ENCODE data around the gene WT1.

DNA sequence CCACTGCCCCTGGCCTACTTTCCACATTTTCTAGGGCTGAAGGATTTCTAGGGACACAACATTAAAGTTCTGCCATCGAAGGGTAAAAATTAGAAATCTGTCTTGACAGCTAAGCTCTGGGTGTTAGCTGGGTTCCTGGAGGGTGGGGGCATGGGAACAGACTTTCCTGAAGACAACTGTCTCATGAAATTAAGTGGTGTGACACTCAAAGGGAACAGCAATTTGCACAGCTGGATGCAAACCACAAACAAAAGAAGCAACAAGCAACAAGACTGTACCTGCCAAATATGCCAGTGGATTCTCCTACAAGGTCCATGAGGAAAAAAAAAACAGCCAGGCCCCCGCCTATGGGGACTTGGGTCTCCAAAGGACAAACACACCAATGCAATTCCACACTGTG, 32.5 kb downstream of the WT1 start:
- TF ChIP-seq, protein P1, sequence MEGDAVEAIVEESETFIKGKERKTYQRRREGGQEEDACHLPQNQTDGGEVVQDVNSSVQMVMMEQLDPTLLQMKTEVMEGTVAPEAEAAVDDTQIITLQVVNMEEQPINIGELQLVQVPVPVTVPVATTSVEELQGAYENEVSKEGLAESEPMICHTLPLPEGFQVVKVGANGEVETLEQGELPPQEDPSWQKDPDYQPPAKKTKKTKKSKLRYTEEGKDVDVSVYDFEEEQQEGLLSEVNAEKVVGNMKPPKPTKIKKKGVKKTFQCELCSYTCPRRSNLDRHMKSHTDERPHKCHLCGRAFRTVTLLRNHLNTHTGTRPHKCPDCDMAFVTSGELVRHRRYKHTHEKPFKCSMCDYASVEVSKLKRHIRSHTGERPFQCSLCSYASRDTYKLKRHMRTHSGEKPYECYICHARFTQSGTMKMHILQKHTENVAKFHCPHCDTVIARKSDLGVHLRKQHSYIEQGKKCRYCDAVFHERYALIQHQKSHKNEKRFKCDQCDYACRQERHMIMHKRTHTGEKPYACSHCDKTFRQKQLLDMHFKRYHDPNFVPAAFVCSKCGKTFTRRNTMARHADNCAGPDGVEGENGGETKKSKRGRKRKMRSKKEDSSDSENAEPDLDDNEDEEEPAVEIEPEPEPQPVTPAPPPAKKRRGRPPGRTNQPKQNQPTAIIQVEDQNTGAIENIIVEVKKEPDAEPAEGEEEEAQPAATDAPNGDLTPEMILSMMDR (CRISPR knock-in tag; IDR thresholded peaks at IDR 0.05), result no peak
- TF ChIP-seq POLR2A (IDR thresholded peaks at IDR 0.05; ENCODE audit: insufficient read depth in 1 of 2, low read depth in 2 of 2, low read length in 2 of 2) (no peak), ZBTB38 (CRISPR knock-in tag; IDR thresholded peaks at IDR 0.05) (no peak), ZMYM2 (CRISPR knock-in tag; IDR thresholded peaks at IDR 0.05) (no peak), ZNF782 (CRISPR knock-in tag; IDR thresholded peaks at IDR 0.05; ENCODE audit: borderline replicate concordance) (no peak), RAD51 (IDR thresholded peaks at IDR 0.05; ENCODE audit: borderline replicate concordance) (no peak)

All from HepG2 (cell line).